ENCODE data around the gene ITGA5. TPM values are rescaled to one million over a fixed set of nuclear protein-coding genes. Genes with fewer than 3 reads are reported as not detected.

ITGA5 gene
- total RNA-seq, 4 donors from 2014 or later = 21.2 to 75.9 (median 29.4) TPM

DNA sequence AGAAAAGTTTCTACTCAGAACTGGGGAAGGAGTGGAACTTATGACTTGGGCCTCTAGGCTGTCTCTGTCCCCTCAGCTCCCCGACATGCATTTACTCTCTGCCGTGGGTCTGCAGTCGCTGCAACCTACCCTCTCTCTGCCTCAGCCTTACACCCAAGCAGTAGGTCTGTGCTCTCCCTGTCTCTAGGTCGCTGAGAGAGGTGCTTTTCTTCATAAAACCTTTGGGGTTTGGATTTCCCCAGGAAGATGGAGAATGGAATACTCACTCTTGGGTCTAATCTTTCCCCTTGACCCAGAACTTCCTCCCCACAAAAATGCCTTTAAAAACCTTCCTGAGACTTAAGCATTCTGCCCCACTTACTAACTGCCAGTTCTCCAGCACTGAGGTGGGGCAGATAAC is 67.7 kb downstream of the ITGA5 start:
- H3K4me3 ChIP-seq (ENCODE audit: low read depth, poor library complexity, severe bottlenecking) = no peak overlapping the region
- TF ChIP-seq POLR2A (IDR thresholded peaks at IDR 0.05) = no peak
- TF ChIP-seq, protein P1, sequence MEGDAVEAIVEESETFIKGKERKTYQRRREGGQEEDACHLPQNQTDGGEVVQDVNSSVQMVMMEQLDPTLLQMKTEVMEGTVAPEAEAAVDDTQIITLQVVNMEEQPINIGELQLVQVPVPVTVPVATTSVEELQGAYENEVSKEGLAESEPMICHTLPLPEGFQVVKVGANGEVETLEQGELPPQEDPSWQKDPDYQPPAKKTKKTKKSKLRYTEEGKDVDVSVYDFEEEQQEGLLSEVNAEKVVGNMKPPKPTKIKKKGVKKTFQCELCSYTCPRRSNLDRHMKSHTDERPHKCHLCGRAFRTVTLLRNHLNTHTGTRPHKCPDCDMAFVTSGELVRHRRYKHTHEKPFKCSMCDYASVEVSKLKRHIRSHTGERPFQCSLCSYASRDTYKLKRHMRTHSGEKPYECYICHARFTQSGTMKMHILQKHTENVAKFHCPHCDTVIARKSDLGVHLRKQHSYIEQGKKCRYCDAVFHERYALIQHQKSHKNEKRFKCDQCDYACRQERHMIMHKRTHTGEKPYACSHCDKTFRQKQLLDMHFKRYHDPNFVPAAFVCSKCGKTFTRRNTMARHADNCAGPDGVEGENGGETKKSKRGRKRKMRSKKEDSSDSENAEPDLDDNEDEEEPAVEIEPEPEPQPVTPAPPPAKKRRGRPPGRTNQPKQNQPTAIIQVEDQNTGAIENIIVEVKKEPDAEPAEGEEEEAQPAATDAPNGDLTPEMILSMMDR (IDR thresholded peaks at IDR 0.05) = no peak
- intact Hi-C loops (cut with DNase I; ENCODE audit: low total_unique reads) = no loop called here
- no peak for DNase-seq (ENCODE audit: low spot score in 2 of 2)
- 65 to 67% methylated on average over 4 of the region's 4 CpGs for WGBS, 2 donors

- TF ChIP-seq, protein P1 (IDR thresholded peaks at IDR 0.05) = no peak
- TF ChIP-seq POLR2A (IDR thresholded peaks at IDR 0.05) = no peak
- no peak overlapping the region for H3K4me3 ChIP-seq (ENCODE audit: low read depth, poor library complexity, severe bottlenecking)
- 65 to 88% methylated on average over 3 of the region's 3 CpGs for WGBS, 2 donors
- intact Hi-C loops (cut with DNase I; ENCODE audit: low total_unique reads) = no loop called here
- DNase-seq (ENCODE audit: low spot score in 2 of 2) = no peak
Observed at GRCh38 chr12:54350743-54351142, 68.3 kb downstream of the ITGA5 start.

- no peak overlapping the region for H3K4me3 ChIP-seq (ENCODE audit: low read depth, poor library complexity, severe bottlenecking)
- DNase-seq (ENCODE audit: low spot score in 2 of 2) = no peak
- TF ChIP-seq, protein P1 (IDR thresholded peaks at IDR 0.05) = no peak
- TF ChIP-seq POLR2A (IDR thresholded peaks at IDR 0.05) = no peak
- intact Hi-C loops (cut with DNase I; ENCODE audit: low total_unique reads) = no loop called here
Observed at GRCh38 chr12:54349679-54350078, 69.4 kb downstream of the ITGA5 start.

GRCh38 chr12:54349036-54349435 is 70.0 kb downstream of the ITGA5 start:
- DNase-seq (ENCODE audit: low spot score in 2 of 2) = no peak
- WGBS, 2 donors = 86 to 88% methylated on average over 4 of the region's 4 CpGs
- TF ChIP-seq, protein P1 (IDR thresholded peaks at IDR 0.05) = no peak
- TF ChIP-seq POLR2A (IDR thresholded peaks at IDR 0.05) = no peak
- intact Hi-C loops (cut with DNase I; ENCODE audit: low total_unique reads) = no loop called here
- H3K4me3 ChIP-seq (ENCODE audit: low read depth, poor library complexity, severe bottlenecking) = no peak overlapping the region

Other genes with a start within 250 kb of the ITGA5 start
- 10 to 100 TPM; 50.6 to 73.0 (median 55.4) TPM for gene SMUG1, start 230.3 kb downstream of the ITGA5 start, total RNA-seq
- 10 to 100 TPM; 13.2 to 26.4 (median 20.4) TPM for gene CBX5, start 139.1 kb downstream of the ITGA5 start, total RNA-seq
- gene HNRNPA1, start 138.5 kb downstream of the ITGA5 start, total RNA-seq = 100 to 1,000 TPM; 246 to 840 (median 399) TPM
- gene NFE2, start 118.3 kb downstream of the ITGA5 start, total RNA-seq = 10 to 100 TPM in 2 of 4 donors, 1 to 10 TPM in 2; 2.5 to 18.6 (median 8.1) TPM
- gene COPZ1, start 94.1 kb downstream of the ITGA5 start, total RNA-seq = 10 to 100 TPM; 55.6 to 86.5 (median 69.4) TPM
- under 1 TPM in 1 of 4 donors, not detected in 3; 0.42 TPM for gene GPR84, start 54.8 kb downstream of the ITGA5 start, total RNA-seq
- 100 to 1,000 TPM in 3 of 4 donors, 10 to 100 TPM in 1; 89.0 to 183 (median 146) TPM for gene ZNF385A, start 34.5 kb downstream of the ITGA5 start, total RNA-seq
- not detected for gene GTSF1, start 54.3 kb upstream of the ITGA5 start, total RNA-seq
- gene NCKAP1L, start 78.5 kb upstream of the ITGA5 start, total RNA-seq = 1 to 10 TPM; 4.0 to 5.0 (median 4.6) TPM
- 1 to 10 TPM; 1.9 to 3.7 (median 3.2) TPM for gene PDE1B, start 130.3 kb upstream of the ITGA5 start, total RNA-seq
- gene PPP1R1A, start 169.4 kb upstream of the ITGA5 start, total RNA-seq = 10 to 100 TPM in 1 of 4 donors, 1 to 10 TPM in 3; 1.3 to 11.5 (median 5.2) TPM
- gene LACRT, start 215.6 kb upstream of the ITGA5 start, total RNA-seq = under 1 TPM in 1 of 4 donors, not detected in 3; 0.68 TPM
- 1,000 to 10,000 TPM in 3 of 4 donors, 100 to 1,000 TPM in 1; 449 to 9,764 (median 1,589) TPM for gene DCD, start 229.1 kb upstream of the ITGA5 start, total RNA-seq